Activated effector memory CD4-positive, alpha-beta T cell treated with Interleukin-2 at 50 U/mL for 16 hours (primary cell): ENCODE measurements around the gene ZDHHC14.

Experiments used
- DNase-seq: peaks from one replicate; pipeline ENCODE4 v3.0.0-alpha.2; 2020

Gene ZDHHC14

DNA sequence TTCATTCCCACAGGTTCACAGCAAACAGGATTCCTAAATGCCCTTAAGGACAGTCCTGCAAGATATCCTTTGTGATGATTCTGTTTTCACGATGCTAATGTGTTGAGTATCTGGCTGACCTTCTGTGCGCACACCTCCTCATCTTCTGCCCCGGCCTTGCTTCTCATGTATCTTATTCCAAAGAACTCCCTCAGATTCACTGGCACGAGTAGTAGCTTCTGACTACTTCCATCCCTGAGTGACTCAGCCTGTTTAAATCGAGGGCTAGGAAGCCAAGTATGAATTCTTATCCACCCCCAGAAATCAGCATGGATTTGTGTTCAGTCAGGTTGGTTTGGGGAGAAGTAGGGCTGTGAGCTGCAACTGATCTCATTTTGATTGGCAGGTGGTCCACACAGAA lies 251.8 kb downstream of the ZDHHC14 start:
- no peak for DNase-seq

DNA sequence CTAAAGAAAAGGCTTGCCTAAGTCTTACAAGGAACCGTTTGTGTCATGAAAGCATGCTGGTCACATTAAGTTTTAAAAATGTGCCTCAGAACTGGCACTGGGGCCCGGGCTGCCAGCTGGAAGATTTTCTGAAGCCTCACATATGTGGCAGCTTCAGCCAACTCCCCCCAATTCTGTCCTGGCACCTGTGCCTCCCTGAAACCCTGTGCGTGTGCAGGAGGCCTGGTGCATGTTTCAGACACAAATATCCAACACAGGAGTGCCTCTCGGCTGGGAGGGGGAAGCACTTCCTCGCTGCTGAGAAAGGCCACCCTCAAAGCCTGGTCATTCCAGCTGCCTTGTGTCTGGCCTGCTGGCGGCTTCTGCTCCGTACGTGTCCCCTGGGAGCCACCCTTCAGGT lies 253.6 kb downstream of the ZDHHC14 start:
- DNase-seq: no peak

DNA sequence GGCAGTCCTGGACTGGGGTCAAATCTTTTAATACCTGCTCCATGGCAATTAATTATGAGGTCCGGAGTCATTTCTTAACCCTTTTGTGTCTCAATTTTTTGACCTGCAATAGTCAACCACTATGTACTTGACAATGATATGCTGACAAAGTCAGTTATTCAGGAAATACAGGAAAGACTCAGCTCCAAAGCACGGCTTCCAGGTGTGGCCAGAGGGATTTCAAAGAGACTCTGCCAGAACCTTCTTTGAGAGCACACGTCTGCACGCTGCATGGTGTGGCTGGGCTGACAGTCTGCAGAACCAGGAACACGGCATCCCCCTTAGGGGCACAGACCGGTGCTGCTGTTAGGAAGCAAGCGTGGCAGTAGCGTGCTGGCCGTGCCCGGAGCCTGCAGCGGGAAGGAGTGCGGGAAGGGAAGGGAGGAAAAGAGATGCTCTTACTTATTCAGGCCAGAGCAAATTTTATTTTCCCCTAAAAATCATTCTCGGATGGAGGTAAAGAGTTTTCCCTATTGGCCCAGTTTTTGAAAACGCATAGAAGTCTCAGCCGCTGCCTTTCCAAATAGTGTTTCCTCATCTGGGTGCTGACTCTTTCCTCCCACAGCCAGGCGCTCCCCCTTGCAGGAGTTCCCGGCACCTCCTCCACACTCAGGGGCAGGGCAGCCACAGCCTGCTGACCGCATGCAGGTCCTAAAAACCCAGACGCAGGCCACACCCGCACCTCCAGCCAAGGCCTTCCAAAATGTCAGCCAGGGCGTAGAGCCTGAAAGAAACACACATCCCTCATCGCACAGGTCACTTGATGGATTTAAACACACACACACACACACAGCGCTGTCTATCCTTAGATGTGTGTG lies 254.6 kb downstream of the ZDHHC14 start:
- no peak for DNase-seq

DNA sequence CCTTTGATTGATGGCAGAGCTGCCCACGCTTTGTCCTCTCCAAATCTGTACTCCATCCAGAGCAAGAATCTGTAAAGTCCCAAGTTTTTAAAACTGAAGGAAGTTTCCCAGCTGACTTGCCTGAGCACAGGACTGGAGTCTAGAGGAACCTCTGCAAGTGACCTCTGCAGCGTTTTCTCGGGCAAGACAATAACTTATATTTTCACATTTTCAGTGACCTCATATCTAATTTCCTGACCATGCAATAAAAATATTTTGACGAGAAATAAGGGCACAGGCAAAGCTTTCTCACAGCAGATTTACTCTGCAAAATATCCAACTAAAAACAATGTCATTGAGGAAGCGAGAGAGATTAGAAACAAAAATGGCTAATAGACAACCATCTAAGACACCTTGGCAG lies 256.5 kb downstream of the ZDHHC14 start:
- no peak for DNase-seq

DNA sequence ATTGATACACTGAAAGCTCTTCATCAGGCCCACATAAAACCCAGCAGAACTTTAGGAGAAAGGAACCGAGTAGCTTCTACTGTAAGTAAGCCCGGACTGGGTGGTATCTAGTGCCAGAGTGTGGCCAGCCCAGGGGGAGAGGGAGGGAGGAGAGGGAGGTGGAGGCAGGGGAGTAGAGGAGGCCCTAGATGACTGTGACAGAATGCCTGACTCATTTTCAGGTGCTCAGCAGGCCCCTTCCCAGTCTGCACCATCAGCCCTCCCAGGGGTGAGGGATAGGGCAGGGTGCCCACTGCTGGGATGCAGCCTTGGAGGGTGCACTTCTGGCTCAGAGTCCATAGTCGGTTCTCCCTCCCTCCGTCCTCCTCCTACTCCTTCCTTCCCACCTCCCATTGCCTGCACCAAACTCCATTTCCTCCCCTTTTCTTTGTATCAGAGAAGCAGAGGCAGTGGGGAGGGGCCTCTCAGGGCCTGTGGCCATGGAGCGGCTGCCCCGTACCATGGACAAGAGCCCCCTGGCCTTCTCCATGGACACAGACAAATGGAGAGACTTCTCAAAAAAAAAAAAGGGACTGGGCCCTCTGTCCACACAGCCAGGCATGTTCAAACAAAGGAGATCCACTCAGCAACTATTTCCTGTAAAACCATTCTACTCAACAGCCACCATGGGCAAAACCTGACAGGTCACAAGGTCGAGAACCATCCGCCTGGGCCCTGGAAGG lies 257.1 kb downstream of the ZDHHC14 start:
- no peak for DNase-seq

DNA sequence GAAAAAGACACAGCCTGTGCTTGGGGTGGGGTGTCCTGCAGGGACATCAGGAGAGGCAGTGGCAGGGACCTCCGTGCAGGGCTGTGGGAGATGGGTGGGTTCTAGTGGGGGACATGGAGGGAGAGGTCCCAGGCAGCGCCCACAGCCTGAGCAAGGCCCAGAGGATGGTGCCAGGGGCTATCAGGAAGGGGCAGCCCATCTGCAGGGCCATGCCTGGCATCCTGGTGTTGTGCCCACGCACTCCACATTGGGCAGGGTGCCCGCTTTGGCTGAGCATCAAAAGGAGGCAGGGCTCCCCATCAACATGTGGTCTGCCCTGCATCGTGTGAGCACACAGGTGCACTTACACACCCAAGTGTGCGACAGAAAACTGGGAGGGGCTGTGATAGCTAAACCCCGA lies 257.8 kb downstream of the ZDHHC14 start:
- DNase-seq: no peak

DNA sequence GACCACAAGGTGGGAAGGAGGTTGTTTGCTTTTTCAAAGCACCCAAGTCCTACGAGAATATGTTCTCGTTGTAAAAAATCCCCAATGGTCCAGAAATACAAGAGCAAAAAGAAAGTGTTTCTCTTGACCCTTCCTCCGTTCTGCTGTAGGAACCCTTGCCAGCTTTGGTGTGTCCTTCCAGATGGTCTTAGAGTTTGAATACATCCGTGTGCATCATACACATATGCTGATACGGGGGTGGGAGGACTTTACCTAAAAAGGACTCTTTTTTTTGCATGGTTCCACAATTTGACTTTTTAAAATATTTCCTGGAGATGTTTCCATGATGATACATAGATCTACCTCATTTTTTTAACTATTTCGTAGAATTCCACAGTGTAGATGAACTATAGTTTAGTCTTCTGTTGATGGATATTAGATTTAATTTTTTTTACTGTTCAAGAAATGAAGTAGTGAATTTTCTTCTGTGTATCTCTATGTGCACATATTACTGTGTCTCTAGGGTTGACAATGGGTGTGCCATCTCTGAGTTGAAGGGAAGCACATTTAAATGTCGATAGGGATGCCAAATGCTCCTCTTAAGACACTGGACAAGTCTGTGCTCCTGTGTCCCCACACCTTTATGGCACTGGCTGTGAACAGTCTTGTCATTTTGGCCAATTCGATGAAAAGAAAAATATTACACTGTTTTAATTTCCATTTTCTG lies 259.9 kb downstream of the ZDHHC14 start:
- no peak for DNase-seq

DNA sequence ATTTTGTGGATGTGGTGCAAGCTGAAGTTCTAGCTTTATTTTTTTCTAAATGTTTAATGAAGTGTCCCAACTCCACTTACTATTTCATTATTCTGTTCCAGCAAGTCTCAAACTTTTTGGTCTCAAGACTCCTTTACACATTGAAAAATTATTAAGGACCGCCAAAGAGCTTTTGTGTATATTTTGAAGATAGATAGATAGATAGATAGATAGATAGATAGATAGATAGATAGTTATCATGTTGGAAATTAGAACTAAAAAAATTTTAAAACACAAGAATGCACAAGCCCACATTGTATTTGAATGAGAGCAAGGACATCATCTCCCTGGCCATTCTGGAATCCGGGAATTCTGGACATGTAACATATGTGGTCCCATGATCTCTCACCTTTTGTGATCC lies 260.8 kb downstream of the ZDHHC14 start:
- no peak for DNase-seq

DNA sequence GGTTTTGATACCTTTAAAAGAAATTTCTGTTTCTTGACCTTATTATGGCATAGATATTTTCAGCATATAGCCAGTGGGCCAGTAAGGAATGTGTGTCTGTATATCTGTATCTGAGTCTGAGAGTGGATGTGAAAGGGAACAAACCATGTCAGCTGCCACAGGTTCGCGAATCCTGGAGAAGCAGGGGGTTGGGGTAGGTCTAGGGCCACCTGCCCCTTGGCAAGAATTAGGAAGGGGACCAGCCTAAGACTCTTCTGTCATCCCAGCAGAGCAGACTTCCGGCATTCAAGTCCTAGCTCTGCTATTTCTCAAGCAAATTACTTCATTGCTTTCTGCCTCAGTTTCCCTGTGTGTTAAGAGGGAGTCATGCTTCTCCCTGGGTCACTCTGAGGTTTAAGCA lies 261.7 kb downstream of the ZDHHC14 start:
- DNase-seq: no peak

DNA sequence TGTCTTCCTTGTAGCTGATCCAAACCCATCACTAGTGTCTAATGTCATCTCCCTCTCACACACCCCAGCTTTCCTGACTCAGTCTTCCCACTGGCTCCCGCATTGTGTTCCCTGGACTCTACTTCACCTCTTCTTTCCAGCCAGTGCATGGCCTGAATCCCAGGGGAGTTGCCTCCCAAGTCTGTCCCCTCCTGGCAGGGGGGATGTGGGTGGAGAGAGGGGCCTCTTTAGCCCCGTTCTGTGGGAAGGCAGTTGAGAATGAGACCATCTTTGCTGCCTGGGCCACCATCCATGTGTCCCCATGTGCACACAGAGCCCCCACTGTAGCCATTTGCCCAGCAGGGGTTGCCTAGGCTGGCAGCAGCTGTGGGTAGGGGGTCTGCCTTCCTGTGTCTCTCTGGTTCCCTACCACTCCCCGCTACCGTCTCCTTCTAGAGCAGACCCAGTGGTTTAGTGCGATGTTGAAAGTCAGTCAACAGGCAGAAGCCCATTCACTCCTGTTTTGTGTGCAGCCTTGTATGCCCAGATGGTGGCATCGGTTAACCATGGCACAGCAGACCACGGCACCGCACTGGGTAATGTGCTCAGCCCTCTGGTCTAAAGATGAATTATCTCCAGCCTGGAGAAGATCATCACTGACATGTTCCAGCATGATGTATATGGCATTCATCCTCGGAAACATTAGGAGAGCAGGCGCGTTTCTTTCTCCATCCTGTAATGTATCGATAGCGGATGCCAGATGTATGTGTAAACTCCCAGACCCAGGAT lies 263.2 kb downstream of the ZDHHC14 start:
- DNase-seq: no peak

DNA sequence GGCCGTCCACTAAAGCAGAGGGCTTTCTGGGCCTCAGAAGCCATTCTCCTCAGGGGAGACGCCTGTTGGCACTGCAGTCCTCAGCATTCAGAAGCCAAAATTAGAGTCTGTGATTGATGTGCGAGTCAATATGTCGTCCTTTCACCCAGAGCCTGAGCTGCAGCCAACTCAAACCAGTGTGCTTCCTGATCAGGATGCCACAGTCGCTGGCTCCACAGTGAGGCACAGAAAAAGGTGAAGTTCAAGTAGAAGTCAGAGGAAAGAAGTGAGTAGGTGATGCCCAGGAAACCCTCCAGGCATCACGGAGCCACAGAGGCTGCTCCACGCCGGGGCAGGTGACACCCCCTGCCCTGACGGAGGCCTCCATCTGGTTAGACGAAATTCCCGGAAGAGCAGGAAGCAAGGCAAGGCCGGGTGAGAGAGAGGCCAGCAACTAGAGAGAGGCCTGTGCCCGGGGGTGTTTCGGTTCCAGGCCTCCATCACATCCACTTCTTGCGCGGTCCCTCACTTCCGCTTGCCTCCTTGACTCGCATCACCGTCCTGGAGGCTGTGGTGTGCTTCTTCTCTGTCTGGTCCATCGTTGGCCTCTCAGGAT lies 264.3 kb downstream of the ZDHHC14 start:
- no peak for DNase-seq

DNA sequence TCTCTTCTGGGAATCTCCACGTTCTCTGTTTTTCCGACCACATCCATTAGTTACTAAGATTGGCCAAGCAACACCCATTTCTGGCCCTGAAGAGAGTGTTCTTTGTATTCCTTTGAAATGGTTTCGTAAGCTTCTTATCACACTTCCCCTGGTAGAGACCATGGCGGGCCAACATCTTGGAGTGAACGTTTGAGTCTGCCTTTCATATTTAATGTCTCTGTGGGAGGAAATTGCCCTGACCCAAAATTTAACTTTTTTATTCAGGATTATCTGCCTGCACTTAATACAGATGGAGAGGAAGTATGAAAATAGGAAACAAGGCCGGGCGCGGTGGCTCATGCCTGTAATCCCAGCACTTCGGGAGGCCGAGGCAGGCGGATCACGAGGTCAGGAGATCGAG lies 265.0 kb downstream of the ZDHHC14 start:
- no peak for DNase-seq

DNA sequence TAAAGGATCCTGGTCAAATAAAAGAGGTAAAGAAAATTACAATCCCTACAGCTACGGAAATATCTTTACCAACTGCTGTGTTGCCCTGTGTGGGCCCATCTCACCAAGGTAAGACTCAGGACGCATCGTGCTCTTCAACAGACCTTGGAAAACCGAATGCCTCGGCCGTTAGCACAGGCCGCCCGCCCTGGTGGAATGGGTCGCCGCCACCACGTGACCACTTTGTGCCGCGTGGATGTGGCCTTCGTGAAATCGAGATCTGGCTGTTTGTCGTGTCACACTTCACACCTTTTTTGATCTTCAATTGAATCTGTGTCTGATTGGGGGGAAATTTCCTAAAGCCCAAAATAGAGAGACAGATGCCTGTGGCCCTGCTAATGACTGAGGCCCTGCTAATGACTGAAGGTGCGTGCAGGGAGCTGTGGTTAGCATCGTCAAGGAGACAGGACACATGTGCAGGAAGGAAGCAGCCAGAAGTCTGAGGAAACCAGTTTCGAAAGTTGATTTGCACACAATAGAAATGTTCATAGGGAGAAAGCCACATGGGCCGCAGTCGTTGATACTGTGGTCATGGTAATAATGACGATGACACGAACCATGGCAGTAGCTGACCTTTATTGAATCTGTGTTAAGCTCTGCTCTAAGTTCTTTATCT lies 266.4 kb downstream of the ZDHHC14 start:
- DNase-seq: no peak

DNA sequence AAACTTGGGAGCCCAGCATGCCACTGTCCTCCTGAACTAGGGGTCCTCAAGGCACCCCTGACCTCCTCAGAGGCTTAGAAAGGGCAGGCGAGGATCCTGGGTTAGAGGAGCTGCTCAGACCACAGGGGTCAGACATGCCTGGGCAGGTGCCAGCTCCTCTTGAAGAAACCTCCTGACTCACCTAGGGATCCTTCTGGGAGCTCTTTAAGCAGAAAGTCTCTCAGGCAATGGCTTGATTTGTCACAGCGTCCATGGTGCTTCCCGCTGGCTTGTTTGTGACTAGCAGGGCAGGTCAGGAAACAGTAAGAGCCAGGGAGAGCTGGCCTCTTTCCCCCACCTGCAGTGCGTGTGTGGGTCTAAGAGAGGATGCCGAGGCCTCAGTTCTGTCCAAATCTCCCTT lies 267.6 kb downstream of the ZDHHC14 start:
- DNase-seq: no peak

DNA sequence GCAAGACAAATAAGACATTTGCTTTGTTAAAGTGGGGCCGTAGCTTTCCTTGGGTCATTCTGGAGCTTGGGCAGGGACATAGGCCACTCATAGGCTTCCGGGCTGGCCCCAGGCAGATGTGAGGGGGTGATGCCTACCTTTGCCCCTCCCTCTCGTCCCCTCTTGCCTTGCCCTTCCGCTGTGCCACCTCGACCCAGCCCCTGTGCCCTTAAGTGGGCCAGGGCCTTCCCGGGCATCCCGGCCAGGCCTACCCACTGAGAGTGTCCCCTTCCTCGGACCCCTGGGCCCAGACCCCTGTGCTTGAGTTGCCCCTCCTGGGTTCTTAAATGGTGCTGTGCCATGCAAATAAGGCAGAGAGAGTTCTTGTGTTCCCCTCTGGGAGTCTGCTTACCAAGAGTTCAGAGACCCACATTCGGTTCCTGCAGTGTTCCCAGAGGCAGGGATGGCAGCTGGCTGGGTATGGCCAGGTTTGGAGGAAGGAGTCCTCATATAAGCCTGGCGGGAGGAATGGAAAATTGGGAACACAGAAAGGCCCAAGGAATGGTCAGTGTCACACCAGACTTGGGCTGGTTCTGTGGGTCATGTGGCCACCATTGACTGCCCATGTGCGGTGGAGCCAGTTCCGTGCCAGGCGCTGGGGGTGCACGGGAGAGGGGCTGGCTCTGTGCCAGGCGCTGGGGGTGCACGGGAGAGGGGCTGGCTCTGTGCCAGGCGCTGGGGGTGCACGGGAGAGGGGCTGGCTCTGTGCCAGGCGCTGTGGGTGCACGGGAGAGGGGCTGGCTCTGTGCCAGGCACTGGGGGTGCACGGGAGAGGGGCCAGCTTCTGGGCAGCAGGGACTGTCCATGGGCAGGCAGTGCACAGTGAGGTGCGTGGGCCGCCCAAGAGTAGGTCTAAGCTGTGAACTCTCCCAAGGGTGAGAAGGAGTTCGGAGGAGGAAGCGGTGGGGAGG lies 268.6 kb downstream of the ZDHHC14 start:
- no peak for DNase-seq

DNA sequence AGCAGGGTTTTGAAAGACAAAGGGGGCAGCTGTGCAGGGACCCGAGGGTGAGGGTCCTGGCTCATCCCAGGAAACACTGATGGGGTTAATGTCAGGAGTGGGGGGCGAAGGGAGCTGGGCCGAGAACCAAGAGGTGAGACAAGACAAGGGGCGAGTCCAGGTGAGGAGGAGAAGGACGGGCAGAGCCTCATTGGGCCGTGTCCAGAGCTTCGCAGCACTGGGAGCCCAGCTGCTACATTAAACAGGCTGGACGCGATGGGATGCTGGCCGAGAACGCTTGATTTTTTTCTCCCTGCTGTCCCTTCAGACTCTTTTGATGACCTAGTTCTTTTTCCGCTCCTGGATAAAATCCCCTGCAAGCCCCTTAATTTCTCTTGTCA lies 269.3 kb downstream of the ZDHHC14 start:
- no peak for DNase-seq

DNA sequence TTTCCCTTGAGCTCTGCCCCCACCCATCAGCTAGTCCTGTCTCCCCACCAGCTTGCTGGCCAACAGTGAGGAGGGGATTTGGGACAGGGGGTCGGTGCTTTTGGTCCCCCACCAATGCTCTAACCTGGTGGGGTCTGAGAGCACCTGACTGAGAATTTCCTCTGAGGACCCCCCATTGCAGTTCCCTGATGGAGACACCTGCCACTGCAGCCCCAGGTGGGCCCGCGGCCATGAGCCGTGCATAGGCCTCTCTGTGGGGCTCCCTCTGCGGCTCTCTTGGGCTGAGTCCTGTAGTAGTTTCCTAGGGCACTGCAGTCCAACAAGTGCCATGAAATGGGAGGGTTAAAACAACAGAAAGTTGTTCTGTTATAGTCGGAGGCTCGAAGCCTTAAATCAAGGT lies 269.8 kb downstream of the ZDHHC14 start:
- no peak for DNase-seq

DNA sequence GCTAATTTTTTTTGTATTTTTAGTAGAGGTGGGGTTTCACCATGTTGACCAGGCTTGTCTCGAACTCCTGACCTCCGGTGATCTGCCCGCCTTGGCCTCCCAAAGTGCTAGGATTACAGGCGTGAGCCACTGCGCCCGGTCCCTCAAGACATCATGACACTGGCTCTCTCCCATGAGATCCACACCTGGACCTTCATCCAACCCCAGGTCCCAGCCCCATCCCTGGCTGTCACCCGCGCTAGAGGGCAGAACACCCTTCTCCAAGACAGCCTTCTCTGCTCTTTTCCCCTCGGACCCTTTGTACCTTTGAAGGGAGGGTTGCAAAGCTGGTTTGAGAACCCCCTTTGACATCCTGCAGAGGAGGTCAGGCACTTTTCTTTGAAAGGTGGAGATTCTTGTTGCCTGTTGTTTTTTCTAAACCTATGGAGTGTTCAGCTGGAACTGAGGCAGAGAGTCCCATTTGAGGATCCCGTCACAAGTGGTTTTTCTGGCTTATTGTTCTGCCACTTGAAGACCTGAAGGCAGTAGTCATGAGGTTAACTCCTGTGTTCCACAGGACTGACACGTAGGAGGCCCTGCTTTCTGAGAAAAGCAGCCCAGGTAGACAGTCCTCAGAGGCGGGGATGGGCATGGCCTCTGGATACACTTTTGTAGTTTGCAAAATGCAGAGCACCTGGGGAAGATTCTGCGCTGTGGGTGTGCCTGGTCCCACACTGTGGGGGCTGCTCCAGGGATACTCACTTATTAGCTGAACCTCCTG lies 270.9 kb downstream of the ZDHHC14 start:
- DNase-seq: no peak

DNA sequence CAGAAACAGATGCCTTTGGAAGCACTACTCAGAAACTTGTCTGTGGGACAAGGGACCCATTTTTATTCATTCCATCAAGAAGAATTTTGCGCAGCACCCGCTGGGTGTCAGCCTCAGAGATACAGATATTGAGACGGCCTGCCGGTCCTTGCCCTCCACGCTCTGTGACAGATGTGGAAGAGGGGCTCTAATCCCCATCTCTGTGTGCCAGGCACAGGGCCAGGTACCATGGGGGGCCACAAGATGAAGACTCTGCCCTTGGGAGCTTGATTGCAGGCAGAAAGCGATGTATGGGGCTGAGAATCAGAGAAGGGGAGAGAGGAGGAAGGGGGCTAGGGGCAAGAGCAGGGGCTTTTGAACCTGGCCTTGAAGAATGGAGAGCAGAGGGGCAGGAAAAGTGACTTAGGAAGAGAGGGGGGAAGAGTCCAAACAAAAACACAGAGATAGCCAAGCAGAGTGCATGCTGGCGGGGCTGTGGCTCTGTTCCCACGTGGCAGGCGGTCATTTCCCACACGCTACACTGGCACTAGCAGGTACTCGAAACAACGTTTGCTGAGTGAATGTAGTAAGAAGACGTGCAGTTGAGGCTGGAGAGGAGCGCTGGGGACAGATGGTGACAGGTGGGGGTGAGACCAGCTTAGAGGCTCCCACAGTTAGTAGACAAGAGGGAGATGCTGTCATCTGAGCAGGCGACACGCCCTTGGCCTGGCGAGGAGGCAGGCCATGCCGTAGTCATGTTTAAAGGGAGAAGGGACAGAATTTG lies 271.8 kb downstream of the ZDHHC14 start:
- no peak for DNase-seq
